ENCODE measurements around the gene RBM18. TPM values are rescaled to one million over a fixed set of nuclear protein-coding genes. Genes with fewer than 3 reads are reported as not detected.

RBM18 gene
- total and polyA plus RNA-seq, 2 donors (not counting 1 experiment from before 2014, with no cell fraction given) = 9.7 to 12.4 TPM

GRCh38 chr9:122212473-122213004 lies 52.1 kb downstream of the RBM18 start:
- H3K27ac Mint-ChIP-seq = no peak overlapping the region
- peaks cover 10% of the 10 kb centered on the region for H3K4me1 Mint-ChIP-seq
- ChIA-PET POLR2A (no interaction called here), CTCF (no interaction called here)
- whole genome bisulfite sequencing (ENCODE audit: insufficient coverage) = 94% methylated on average over 6 of the region's 7 CpGs
- DNase-seq (no peak), ATAC-seq (ENCODE audit: low read depth) (no peak)
- peaks cover 0 to 23% (median 0%) of the 10 kb centered on the region in 3 donors for H3K9me3 ChIP-seq (ENCODE audit: control extremely low read depth in 1 of 3, control insufficient read depth in 2 of 3, insufficient read depth in 1 of 3, low read length in 2 of 3)
- H3K27ac ChIP-seq (ENCODE audit: low read length in 2 of 2) = no peak overlapping the region
- H3K4me1 ChIP-seq (ENCODE audit: control insufficient read depth in 2 of 2, insufficient read depth in 2 of 2, low read length in 2 of 2) = peaks cover 9 to 17% of the 10 kb centered on the region in 2 donors
- no peak overlapping the region for H3K9ac ChIP-seq (ENCODE audit: low read length)
- no peaks in the 10 kb centered on the region for H3K36me3 ChIP-seq (replicated peaks in 1 of 2; ENCODE audit: control extremely low read depth in 1 of 2, control insufficient read depth in 1 of 2, extremely low read depth in 1 of 2, insufficient read depth in 2 of 2, low read length in 1 of 2)
- H3K27me3 Mint-ChIP-seq = peaks cover 62% of the 10 kb centered on the region
- no peak overlapping the region for H3K4me3 ChIP-seq (ENCODE audit: control extremely low read depth in 1 of 5, extremely low read depth in 1 of 5, insufficient read depth in 1 of 5, low read depth in 2 of 5, low read length in 4 of 5)
- H2AFZ ChIP-seq (ENCODE audit: insufficient read depth, low read depth, low read length, poor library complexity, severe bottlenecking) = no peak overlapping the region
- no peak overlapping the region for H3K4me2 ChIP-seq (replicated peaks; ENCODE audit: low read depth, low read length, poor library complexity, severe bottlenecking)
- H3K9me3 Mint-ChIP-seq (ENCODE audit: insufficient read depth) = no peaks in the 10 kb centered on the region
- intact Hi-C loops (cut with micrococcal nuclease) = no loop called here
- H3K27me3 ChIP-seq (replicated peaks in 1 of 4; ENCODE audit: control extremely low read depth in 1 of 4, control insufficient read depth in 3 of 4, insufficient read depth in 4 of 4, low read length in 3 of 4) = peaks cover 0 to 57% (median 40%) of the 10 kb centered on the region in 4 experiments
- no peaks in the 10 kb centered on the region for H4K20me1 ChIP-seq (ENCODE audit: control insufficient read depth, insufficient read depth, low read length, poor library complexity, severe bottlenecking)
- TF ChIP-seq EZH2 (IDR thresholded peaks at IDR 0.05; ENCODE audit: borderline replicate concordance, insufficient read depth, low read depth, low read length, poor library complexity, severe bottlenecking) (no peak), CTCF (IDR thresholded peaks at IDR 0.05) (no peak)
- H3K79me2 ChIP-seq (ENCODE audit: control insufficient read depth, insufficient read depth, low read length) = no peaks in the 10 kb centered on the region
- peak overlapping the region; percentile 77 for H3K4me3 Mint-ChIP-seq

- Mint-ChIP-seq H3K27ac (no peak overlapping the region), H3K9me3 (ENCODE audit: insufficient read depth) (no peaks in the 10 kb centered on the region), H3K4me1 (peaks cover 9% of the 10 kb centered on the region), H3K4me3 (no peak overlapping the region), H3K27me3 (peaks cover 42% of the 10 kb centered on the region)
- intact Hi-C loops (cut with micrococcal nuclease) = no loop called here
- ATAC-seq (ENCODE audit: low read depth) (no peak), DNase-seq (no peak)
- H3K79me2 ChIP-seq (ENCODE audit: control insufficient read depth, insufficient read depth, low read length) = no peaks in the 10 kb centered on the region
- peaks cover 9 to 15% of the 10 kb centered on the region in 2 donors for H3K4me1 ChIP-seq (ENCODE audit: control insufficient read depth in 2 of 2, insufficient read depth in 2 of 2, low read length in 2 of 2)
- H3K4me3 ChIP-seq (ENCODE audit: control extremely low read depth in 1 of 5, extremely low read depth in 1 of 5, insufficient read depth in 1 of 5, low read depth in 2 of 5, low read length in 4 of 5) = no peak overlapping the region
- WGBS (ENCODE audit: insufficient coverage) = 98% methylated on average over 11 of the region's 12 CpGs
- H3K27ac ChIP-seq (ENCODE audit: low read length in 2 of 2) = no peak overlapping the region
- no peak for TF ChIP-seq CTCF (IDR thresholded peaks at IDR 0.05)
- TF ChIP-seq EZH2 (IDR thresholded peaks at IDR 0.05; ENCODE audit: borderline replicate concordance, insufficient read depth, low read depth, low read length, poor library complexity, severe bottlenecking) = no peak
- H3K9me3 ChIP-seq (ENCODE audit: control extremely low read depth in 1 of 3, control insufficient read depth in 2 of 3, insufficient read depth in 1 of 3, low read length in 2 of 3) = peaks cover 0 to 19% (median 0%) of the 10 kb centered on the region in 3 donors
- H2AFZ ChIP-seq (ENCODE audit: insufficient read depth, low read depth, low read length, poor library complexity, severe bottlenecking) = no peak overlapping the region
- H3K36me3 ChIP-seq (replicated peaks in 1 of 2; ENCODE audit: control extremely low read depth in 1 of 2, control insufficient read depth in 1 of 2, extremely low read depth in 1 of 2, insufficient read depth in 2 of 2, low read length in 1 of 2) = no peaks in the 10 kb centered on the region
- H3K4me2 ChIP-seq (replicated peaks; ENCODE audit: low read depth, low read length, poor library complexity, severe bottlenecking) = no peak overlapping the region
- peaks cover 0 to 33% (median 20%) of the 10 kb centered on the region in 4 experiments for H3K27me3 ChIP-seq (replicated peaks in 1 of 4; ENCODE audit: control extremely low read depth in 1 of 4, control insufficient read depth in 3 of 4, insufficient read depth in 4 of 4, low read length in 3 of 4)
- no peaks in the 10 kb centered on the region for H4K20me1 ChIP-seq (ENCODE audit: control insufficient read depth, insufficient read depth, low read length, poor library complexity, severe bottlenecking)
- ChIA-PET POLR2A (no interaction called here), CTCF (interaction anchor here (1.5 kb wide), 1 partner anchor 110 kb away, joined by 4 read pairs; no protein-coding TSS in a partner anchor)
- H3K9ac ChIP-seq (ENCODE audit: low read length) = no peak overlapping the region
Measured at GRCh38 chr9:122209451-122209850, 55.2 kb downstream of the RBM18 start.
